PC-3 (cell line): ENCODE data around the gene HYAL2.

Source experiments
- EZH2 ChIP-seq: fragments of 300-600 bp; sonication (generic); IDR thresholded peaks from one replicate; pipeline ENCODE4 v1.6.1; 2017; ENCODE audit warnings: antibody characterized with exemption, mild to moderate bottlenecking, low read length; ENCODE audit not compliant: unreplicated experiment
- EZH2phosphoT487 ChIP-seq: fragments of 300-600 bp; sonication (generic); IDR thresholded peaks from 2 replicates; pipeline ENCODE4 v1.6.1; 2018; ENCODE audit warnings: mild to moderate bottlenecking, antibody characterized with exemption, low read length, borderline replicate concordance
- TF ChIP-seq, protein P1 (sequence below): fragments of 300-600 bp; sonication (generic); conservative IDR thresholded peaks from 2 replicates; pipeline ENCODE4 v1.5.1; 2017; ENCODE audit warnings: antibody characterized with exemption, low read depth, mild to moderate bottlenecking, low read length

DNA sequence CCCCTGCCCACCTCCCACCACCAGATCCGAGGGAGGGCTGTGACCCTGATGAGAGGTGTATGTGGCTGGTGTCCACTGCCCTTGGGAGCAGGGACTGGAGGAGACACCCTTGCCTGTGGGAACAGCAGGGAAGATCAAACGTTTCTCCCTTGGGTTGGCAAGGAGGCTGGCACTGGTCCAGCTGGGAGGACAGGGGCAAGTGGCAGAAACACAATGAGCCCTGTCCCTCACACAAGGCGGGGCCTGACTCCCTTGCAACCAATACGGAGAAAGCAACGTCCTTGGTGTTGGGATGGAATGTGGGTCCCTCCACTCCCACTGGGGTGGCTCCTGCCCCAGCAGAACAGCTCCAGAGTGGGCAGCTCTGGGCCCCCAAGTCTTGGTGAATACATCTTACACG lies 5.2 kb downstream of the HYAL2 start:
- TF ChIP-seq, protein P1, sequence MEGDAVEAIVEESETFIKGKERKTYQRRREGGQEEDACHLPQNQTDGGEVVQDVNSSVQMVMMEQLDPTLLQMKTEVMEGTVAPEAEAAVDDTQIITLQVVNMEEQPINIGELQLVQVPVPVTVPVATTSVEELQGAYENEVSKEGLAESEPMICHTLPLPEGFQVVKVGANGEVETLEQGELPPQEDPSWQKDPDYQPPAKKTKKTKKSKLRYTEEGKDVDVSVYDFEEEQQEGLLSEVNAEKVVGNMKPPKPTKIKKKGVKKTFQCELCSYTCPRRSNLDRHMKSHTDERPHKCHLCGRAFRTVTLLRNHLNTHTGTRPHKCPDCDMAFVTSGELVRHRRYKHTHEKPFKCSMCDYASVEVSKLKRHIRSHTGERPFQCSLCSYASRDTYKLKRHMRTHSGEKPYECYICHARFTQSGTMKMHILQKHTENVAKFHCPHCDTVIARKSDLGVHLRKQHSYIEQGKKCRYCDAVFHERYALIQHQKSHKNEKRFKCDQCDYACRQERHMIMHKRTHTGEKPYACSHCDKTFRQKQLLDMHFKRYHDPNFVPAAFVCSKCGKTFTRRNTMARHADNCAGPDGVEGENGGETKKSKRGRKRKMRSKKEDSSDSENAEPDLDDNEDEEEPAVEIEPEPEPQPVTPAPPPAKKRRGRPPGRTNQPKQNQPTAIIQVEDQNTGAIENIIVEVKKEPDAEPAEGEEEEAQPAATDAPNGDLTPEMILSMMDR = no peak
- TF ChIP-seq EZH2 (no peak), EZH2phosphoT487 (no peak)
